ENCODE results near the gene VAPA. TPM values are rescaled to one million over a fixed set of nuclear protein-coding genes. Genes with fewer than 3 reads are reported as not detected.
A peak's percentile ranks its signal among the peaks of the same experiment; 100 is the strongest.

VAPA gene
- total RNA-seq, 1 donor from 2014 or later: 210 TPM

DNA sequence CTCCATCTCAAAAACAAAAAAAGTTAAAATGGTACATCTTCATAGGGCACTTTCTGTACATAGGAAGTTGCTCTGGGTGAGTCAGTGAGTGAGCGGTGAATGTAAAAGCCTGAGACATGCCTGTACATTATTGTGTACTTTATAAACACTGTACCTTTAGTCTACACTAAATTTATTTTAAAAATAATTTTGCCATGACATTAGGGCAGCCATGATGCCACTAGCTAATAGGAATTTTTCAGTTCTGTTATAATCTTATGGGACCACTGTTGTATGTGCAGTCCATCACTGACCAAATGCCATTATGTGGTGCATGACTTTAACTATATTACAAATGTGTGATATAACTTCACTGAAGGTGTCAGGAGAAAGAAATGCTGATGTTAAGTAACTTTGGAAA, 39.1 kb upstream of the VAPA start:
- intact Hi-C loops (cut with DNase I): no loop called here
- no peak for TF ChIP-seq POLR2A (IDR thresholded peaks at IDR 0.05)
- TF ChIP-seq, protein P1, sequence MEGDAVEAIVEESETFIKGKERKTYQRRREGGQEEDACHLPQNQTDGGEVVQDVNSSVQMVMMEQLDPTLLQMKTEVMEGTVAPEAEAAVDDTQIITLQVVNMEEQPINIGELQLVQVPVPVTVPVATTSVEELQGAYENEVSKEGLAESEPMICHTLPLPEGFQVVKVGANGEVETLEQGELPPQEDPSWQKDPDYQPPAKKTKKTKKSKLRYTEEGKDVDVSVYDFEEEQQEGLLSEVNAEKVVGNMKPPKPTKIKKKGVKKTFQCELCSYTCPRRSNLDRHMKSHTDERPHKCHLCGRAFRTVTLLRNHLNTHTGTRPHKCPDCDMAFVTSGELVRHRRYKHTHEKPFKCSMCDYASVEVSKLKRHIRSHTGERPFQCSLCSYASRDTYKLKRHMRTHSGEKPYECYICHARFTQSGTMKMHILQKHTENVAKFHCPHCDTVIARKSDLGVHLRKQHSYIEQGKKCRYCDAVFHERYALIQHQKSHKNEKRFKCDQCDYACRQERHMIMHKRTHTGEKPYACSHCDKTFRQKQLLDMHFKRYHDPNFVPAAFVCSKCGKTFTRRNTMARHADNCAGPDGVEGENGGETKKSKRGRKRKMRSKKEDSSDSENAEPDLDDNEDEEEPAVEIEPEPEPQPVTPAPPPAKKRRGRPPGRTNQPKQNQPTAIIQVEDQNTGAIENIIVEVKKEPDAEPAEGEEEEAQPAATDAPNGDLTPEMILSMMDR (IDR thresholded peaks at IDR 0.05): no peak
- TF ChIP-seq POLR2AphosphoS5 (IDR thresholded peaks at IDR 0.05; ENCODE audit: insufficient read depth in 1 of 2, low read depth in 1 of 2): no peak
- no peak for DNase-seq (ENCODE audit: extremely low spot score in 2 of 2)
- no peak overlapping the region for H3K4me3 ChIP-seq
- peaks cover 23% of the 10 kb centered on the region for H3K4me1 ChIP-seq
- H3K27ac ChIP-seq: no peak overlapping the region
- no peaks in the 10 kb centered on the region for H3K9me3 ChIP-seq
- no peaks in the 10 kb centered on the region for H3K36me3 ChIP-seq
- no peaks in the 10 kb centered on the region for H3K27me3 ChIP-seq

DNA sequence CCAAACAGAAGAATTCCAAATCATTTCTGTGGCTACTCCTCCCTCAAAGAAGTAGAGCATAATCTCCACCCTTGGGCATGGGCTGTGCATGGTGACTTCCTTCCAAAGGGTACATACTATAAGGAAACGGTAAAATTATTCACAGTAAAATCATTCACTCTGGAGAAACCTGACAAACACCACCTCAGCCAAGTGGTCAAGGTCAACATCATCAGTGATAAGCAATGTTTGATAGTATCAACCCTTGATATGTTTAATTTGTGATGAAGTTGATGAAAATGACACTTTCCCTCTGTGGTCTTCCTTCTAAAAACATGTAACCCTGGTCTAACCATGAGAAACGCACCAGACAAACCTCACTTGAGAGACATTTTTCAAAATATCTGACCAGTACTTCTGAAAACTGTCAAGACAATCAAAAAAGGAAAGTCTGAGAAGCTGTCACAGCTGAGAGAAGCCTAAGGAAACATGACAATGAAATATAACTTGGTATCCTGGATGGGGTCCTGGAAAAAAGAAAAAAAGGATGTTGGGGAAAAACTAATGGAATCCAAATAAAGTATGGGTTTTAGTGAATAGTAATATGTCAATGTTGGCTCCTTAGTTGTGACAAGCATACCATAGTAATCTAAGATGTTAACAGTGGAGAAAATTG, 37.5 kb upstream of the VAPA start:
- H3K4me3 ChIP-seq: peak overlapping the region in 1 of 2 donors; percentile 24

DNA sequence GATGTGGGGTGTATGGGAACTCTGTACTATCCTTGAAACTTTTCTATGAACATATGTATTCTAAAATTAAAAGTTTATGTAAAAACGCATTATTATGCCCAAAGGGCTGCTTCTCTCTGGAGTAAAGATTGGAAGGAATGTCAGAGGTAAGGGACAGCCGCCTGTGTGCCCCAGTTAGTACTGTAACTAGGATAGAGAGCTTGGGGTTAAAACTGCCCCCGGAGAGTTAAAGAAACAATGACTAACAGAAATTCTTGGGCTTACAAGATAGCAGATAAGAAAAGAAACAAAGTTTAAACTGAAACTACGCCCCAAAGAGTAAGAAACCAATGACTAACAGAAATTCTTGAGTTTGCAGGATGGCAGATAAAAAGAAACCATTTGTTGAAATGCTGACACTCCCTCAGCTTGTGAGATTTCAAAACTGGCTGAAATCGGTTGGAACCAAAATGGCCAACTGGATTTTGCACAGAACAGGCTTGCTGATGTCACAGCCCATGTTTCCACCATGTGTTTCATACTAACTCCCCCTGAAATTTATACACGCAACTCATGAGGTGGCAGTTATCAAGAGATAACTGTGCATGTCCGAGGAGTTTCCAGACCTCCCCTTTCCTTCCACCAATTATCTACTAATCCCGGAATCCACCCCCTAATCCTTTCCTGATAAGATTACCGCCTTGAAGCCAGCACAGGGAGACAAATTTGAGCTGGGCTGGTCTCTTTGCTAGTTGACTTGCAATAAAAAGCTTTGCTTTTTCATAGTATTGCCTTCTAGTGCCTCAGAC, 36.8 kb upstream of the VAPA start:
- intact Hi-C loops (cut with DNase I): no loop called here
- TF ChIP-seq POLR2AphosphoS5 (IDR thresholded peaks at IDR 0.05; ENCODE audit: insufficient read depth in 1 of 2, low read depth in 1 of 2): no peak
- Histone ChIP-seq H3K4me1 (peaks cover 13% of the 10 kb centered on the region), H3K27ac (peak overlapping the region; percentile 68), H3K27me3 (no peaks in the 10 kb centered on the region), H3K4me3 (peak overlapping the region; percentile 17 to 24), H3K36me3 (no peaks in the 10 kb centered on the region), H3K9me3 (no peaks in the 10 kb centered on the region)
- peak in 1 of 2 donors; percentile 93 for DNase-seq (ENCODE audit: extremely low spot score in 2 of 2)

More for the DNA sequence above, 37.5 kb upstream of the VAPA start:
- no peaks in the 10 kb centered on the region for H3K9me3 ChIP-seq
- peak overlapping the region; percentile 68 for H3K27ac ChIP-seq
- no peak for TF ChIP-seq POLR2A (IDR thresholded peaks at IDR 0.05)
- TF ChIP-seq, protein P1 (IDR thresholded peaks at IDR 0.05): no peak
- no peak for TF ChIP-seq POLR2AphosphoS5 (IDR thresholded peaks at IDR 0.05; ENCODE audit: insufficient read depth in 1 of 2, low read depth in 1 of 2)
- peaks cover 13% of the 10 kb centered on the region for H3K4me1 ChIP-seq
- DNase-seq (ENCODE audit: extremely low spot score in 2 of 2): no peak
- no peaks in the 10 kb centered on the region for H3K36me3 ChIP-seq
- no peaks in the 10 kb centered on the region for H3K27me3 ChIP-seq
- intact Hi-C loops (cut with DNase I): no loop called here

DNA sequence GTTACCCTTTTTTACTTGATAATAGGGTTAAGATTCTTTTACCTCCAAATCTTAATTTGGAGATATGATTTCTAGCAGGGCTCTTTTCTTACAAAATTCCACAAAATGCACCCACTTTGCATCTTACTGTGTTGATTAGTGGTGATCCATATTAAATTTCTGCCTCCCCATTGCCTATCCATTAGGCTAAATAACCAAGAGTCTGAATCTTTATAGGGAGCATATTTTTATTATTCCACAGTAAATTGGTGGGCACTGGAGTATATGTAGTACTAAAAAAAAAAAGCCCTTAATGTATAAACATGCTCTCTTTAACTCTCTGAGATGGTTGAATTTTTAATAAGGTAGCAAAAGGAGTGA, 36.2 kb upstream of the VAPA start:
- no peak for DNase-seq (ENCODE audit: extremely low spot score in 2 of 2)
- peak overlapping the region in 1 of 2 donors; percentile 24 for H3K4me3 ChIP-seq
- intact Hi-C loops (cut with DNase I): no loop called here
- H3K36me3 ChIP-seq: no peaks in the 10 kb centered on the region
- no peaks in the 10 kb centered on the region for H3K27me3 ChIP-seq
- TF ChIP-seq, protein P1 (IDR thresholded peaks at IDR 0.05): no peak
- H3K9me3 ChIP-seq: no peaks in the 10 kb centered on the region
- H3K4me1 ChIP-seq: peaks cover 13% of the 10 kb centered on the region
- peak overlapping the region; percentile 68 for H3K27ac ChIP-seq

DNA sequence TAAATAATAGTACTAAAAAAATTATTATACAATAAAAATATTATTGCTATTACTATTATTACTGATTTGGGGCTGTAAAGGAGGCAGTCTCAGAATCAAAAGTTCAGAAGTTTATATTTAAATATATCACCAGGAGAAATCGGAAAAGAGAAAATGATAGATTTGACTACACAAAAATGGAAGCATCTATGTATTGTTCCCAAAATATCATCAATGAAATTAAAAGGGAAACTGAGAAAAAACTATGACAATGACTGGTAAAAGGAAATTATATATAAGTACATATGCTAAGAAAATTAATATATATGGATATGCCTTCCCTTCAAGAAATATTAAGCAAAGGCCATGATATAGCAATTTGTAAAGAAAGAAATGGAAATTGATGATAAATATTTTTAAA, 35.7 kb upstream of the VAPA start:
- H3K27ac ChIP-seq: no peak overlapping the region
- H3K36me3 ChIP-seq: no peaks in the 10 kb centered on the region
- intact Hi-C loops (cut with DNase I): no loop called here
- peaks cover 13% of the 10 kb centered on the region for H3K4me1 ChIP-seq
- no peaks in the 10 kb centered on the region for H3K27me3 ChIP-seq
- H3K9me3 ChIP-seq: no peaks in the 10 kb centered on the region
- no peak for DNase-seq (ENCODE audit: extremely low spot score in 2 of 2)
- no peak overlapping the region for H3K4me3 ChIP-seq
- no peak for TF ChIP-seq POLR2AphosphoS5 (IDR thresholded peaks at IDR 0.05; ENCODE audit: insufficient read depth in 1 of 2, low read depth in 1 of 2)
- TF ChIP-seq, protein P1 (IDR thresholded peaks at IDR 0.05): no peak

Data from vagina (tissue), 2 donors.